Endometrial microvascular endothelial cells (primary cell): ENCODE data around the gene PXK. TPM values are rescaled to one million over a fixed set of nuclear protein-coding genes. Genes with fewer than 3 reads are reported as not detected.
"Not testable (repeated sequence)": the region's sequence is repeated elsewhere in the genome, so short reads cannot be mapped to it uniquely, and the experiment has no call there.

Source experiments
- in situ Hi-C: cut with HindIII; loops from 2 replicates; pipeline ENCODE4 v1.10.0; 2017; ENCODE audit warnings: low sequenced_read_pairs, low pct_unique_long_range_greater_than_20kb; ENCODE audit errors: inconsistent ontology term
- total RNA-seq: library from RNA; depleted of rRNA; stranded (reverse); fragments of >200 nt; gene quantifications from one replicate; pipeline ENCODE4 v1.2.3, GENCODE V29; 2015; ENCODE audit errors: inconsistent ontology term

PXK gene
- total RNA-seq, 1 donor from 2014 or later: 16.0 TPM

GRCh38 chr3:58317811-58318210 is 14.9 kb upstream of the PXK start:
- in situ Hi-C loops: no loop called here

- in situ Hi-C loops: no loop called here
Measured at GRCh38 chr3:58321791-58322190, 10.9 kb upstream of the PXK start.

- in situ Hi-C loops: no loop called here
Measured at GRCh38 chr3:58322793-58323192, 9.9 kb upstream of the PXK start.

GRCh38 chr3:58323529-58324390 is 8.9 kb upstream of the PXK start:
- in situ Hi-C loops: no loop called here

- in situ Hi-C loops: no loop called here
Measured at GRCh38 chr3:58324391-58325390, 8.0 kb upstream of the PXK start.

GRCh38 chr3:58325525-58325992 is 7.1 kb upstream of the PXK start:
- in situ Hi-C loops: no loop called here

GRCh38 chr3:58326267-58326900 is 6.3 kb upstream of the PXK start:
- in situ Hi-C loops: no loop called here

GRCh38 chr3:58329150-58329921 is 3.4 kb upstream of the PXK start:
- in situ Hi-C loops: no loop called here

GRCh38 chr3:58329922-58330413 is 2.7 kb upstream of the PXK start:
- in situ Hi-C loops: no loop called here

GRCh38 chr3:58331593-58332152 is 1.0 kb upstream of the PXK start:
- in situ Hi-C loops: no loop called here

GRCh38 chr3:58333206-58334012 is 717 bp downstream of the PXK start:
- in situ Hi-C loops: no loop called here

GRCh38 chr3:58334013-58334321 is 1.3 kb downstream of the PXK start:
- in situ Hi-C loops: no loop called here

- in situ Hi-C loops: no loop called here
Measured at GRCh38 chr3:58334506-58334884, 1.8 kb downstream of the PXK start.

GRCh38 chr3:58335652-58335947 is 2.9 kb downstream of the PXK start:
- in situ Hi-C loops: no loop called here

- in situ Hi-C loops: no loop called here
Measured at GRCh38 chr3:58336135-58336882, 3.6 kb downstream of the PXK start.

- in situ Hi-C loops: no loop called here
Measured at GRCh38 chr3:58337190-58337589, 4.5 kb downstream of the PXK start.

GRCh38 chr3:58339146-58339545 is 6.5 kb downstream of the PXK start:
- in situ Hi-C loops: not testable (repeated sequence)
